Measurements from ENCODE around the gene ARIH2.
A peak's percentile ranks its signal among the peaks of the same experiment; 100 is the strongest.

- TF ChIP-seq POLR2A (IDR thresholded peaks at IDR 0.05): peak; percentile 93 to 94
- TF ChIP-seq CTCF (IDR thresholded peaks at IDR 0.05 in 4 of 5, conservative IDR thresholded peaks at IDR 0.05 in 1 of 5): peak; percentile 16 to 38 (median 30)
Measured at GRCh38 chr3:48918388-48919214, at the start of gene ARIH2.

Data from gastrocnemius medialis (tissue), 4 donors.